Activated CD4-positive, alpha-beta memory T cell treated with anti-CD3 and anti-CD28 coated beads for 36 hours (primary cell): Measurements from ENCODE around the gene PDE4D. TPM values are rescaled to one million over a fixed set of nuclear protein-coding genes. Genes with fewer than 3 reads are reported as not detected.

Source experiments
- CTCF ChIA-PET: fragments of 350-600 bp; sonication (Branson Sonifier 250); formaldehyde crosslinking; loops from one replicate; lab custom pipeline; 2021; ENCODE audit warnings: antibody characterized with exemption, inconsistent platforms; lab: Charles Lee
- POLR2A ChIA-PET: fragments of 350-600 bp; sonication (Branson Sonifier 250); formaldehyde crosslinking; loops from one replicate; lab custom pipeline; 2021; ENCODE audit warnings: antibody characterized with exemption; lab: Charles Lee
- DNase-seq: peaks from one replicate; pipeline ENCODE4 v3.0.0-alpha.2; 2020
- H3K27ac Mint-ChIP-seq: one replicate; pipeline ENCODE4 v1.8.0; 2021; ENCODE audit warnings: mixed read lengths
- H3K27me3 Mint-ChIP-seq: one replicate; pipeline ENCODE4 v1.8.0; 2021; ENCODE audit warnings: mixed read lengths
- H3K36me3 Mint-ChIP-seq: one replicate; pipeline ENCODE4 v1.8.0; 2021; ENCODE audit warnings: mixed read lengths
- H3K4me1 Mint-ChIP-seq: one replicate; pipeline ENCODE4 v1.8.0; 2021; ENCODE audit warnings: low read depth, mixed read lengths
- H3K4me3 Mint-ChIP-seq: one replicate; pipeline ENCODE4 v1.8.0; 2021; ENCODE audit warnings: mild to moderate bottlenecking, mixed read lengths
- H3K9me3 Mint-ChIP-seq: one replicate; pipeline ENCODE4 v1.8.0; 2021; ENCODE audit warnings: mixed read lengths
- intact Hi-C: fragments of 100-400 bp; cut with micrococcal nuclease; formaldehyde crosslinking; loops from one replicate; pipeline ENCODE4 v1.15.1; 2023
- total RNA-seq, 2 experiments: library from RNA; stranded (reverse); gene quantifications; one replicate each; pipeline ENCODE4 v1.2.3, GENCODE V29; 2021

PDE4D gene
- total RNA-seq, 2 experiments from 2014 or later, result 49.3 to 50.8 TPM

DNA sequence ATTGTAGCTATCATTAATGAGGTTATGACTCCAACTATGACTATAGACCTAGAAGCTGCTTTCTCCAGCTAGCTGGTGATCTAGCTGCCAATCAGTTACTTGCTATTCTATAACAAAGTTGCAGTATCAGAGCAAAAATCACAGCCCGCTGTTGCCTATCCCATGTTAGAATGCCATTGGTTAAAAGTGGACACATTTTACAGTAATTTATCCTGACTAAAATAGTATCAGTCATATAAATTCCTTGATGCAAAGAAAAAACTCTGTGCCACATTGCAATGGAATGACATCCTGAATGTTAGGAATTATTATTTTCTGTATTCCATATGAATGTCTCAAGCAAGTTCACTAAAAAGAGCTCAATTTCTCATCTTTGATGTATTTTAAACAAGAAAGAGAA is 626.5 kb downstream of the PDE4D start:
- POLR2A ChIA-PET, result no interaction called here
- Mint-ChIP-seq H3K9me3 (no peaks in the 10 kb centered on the region), H3K4me3 (no peak overlapping the region), H3K27ac (no peak overlapping the region), H3K27me3 (peaks cover 5% of the 10 kb centered on the region), H3K36me3 (no peaks in the 10 kb centered on the region), H3K4me1 (no peaks in the 10 kb centered on the region)
- intact Hi-C loops, result no loop called here
- CTCF ChIA-PET, result interaction anchor here (1.2 kb wide), 1 partner anchor 44 kb away, joined by 3 read pairs; no protein-coding TSS in a partner anchor
- DNase-seq, result no peak

DNA sequence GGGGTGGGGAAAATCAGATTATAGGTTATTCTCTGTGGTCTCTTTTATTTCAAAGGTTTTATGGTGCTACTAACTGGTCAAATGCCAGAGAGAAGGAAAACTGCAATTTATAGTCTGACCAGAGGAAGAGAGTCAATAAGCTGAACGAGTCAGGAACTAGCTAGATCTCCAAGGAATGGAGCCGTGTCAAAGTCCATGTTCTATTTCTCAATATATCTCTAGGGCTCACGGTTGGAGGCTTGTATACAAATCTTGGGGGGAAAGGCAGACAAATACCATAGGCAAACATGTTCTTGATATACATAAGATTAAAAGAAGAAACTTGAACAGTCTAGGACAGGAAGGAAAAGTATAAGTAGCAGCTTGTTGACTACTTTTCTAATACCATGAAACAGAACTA is 627.1 kb downstream of the PDE4D start:
- Mint-ChIP-seq H3K27me3 (peaks cover 5% of the 10 kb centered on the region), H3K36me3 (no peaks in the 10 kb centered on the region), H3K9me3 (no peaks in the 10 kb centered on the region), H3K4me3 (no peak overlapping the region), H3K27ac (no peak overlapping the region), H3K4me1 (no peaks in the 10 kb centered on the region)
- ChIA-PET POLR2A (no interaction called here), CTCF (interaction anchor here (1.0 to 1.2 kb wide), 2 partner anchors 31 to 43 kb away, joined by 3 read pairs; no protein-coding TSS in a partner anchor)
- no peak for DNase-seq
- intact Hi-C loops, result no loop called here

DNA sequence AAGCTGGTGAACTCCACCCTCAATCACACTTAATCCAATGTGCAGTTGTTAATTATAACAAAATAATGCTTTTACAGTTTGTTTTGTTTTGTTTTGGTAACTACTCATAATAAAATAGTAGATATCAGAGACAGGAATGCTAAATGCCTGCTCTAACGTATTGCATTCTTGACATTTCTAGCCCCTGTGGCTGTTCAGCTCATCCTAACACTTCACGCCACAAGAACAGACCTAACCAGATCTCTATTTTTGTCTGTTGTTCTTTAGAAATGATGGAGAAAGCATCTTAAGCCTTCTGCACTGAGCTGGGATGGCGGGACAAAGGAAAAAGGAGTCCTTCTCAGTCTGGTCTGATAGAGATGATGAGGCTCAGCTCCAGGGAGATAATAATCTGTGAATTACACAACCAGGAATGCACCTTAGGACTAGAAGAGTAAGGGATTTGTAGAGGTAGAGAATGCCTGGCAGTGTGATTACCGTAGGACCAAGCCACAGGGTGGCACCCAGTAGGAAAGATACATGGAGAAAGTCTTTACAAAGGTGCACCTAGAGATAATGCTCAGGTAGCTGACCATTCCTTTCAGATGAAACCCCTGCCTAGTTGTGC is 628.8 kb downstream of the PDE4D start:
- Mint-ChIP-seq H3K9me3 (no peaks in the 10 kb centered on the region), H3K36me3 (no peaks in the 10 kb centered on the region), H3K4me3 (no peak overlapping the region), H3K4me1 (no peaks in the 10 kb centered on the region), H3K27me3 (peaks cover 5% of the 10 kb centered on the region), H3K27ac (no peak overlapping the region)
- ChIA-PET POLR2A (no interaction called here), CTCF (interaction anchor here (1.0 to 1.1 kb wide), 2 partner anchors 76 to 116 kb away, joined by 3 to 5 read pairs; no protein-coding TSS in a partner anchor)
- intact Hi-C loops, result no loop called here
- DNase-seq, result no peak

DNA sequence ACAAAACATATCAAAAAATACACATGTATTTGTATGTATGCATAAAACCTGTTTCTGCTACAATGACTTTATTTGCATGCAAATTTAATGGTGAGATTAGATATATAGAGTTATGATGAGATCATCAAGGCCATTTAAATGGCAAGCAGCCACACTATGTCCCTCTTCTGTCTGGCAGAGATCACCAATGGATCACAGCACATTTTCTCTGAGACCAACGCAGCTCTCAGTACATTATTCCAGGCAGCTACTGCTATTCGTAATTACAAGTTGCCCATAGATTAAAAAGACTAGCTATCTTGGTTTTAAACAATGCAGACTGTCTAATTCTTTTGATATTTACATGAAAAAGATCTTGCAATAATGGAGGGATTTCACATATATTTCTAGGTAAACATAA is 629.5 kb downstream of the PDE4D start:
- Mint-ChIP-seq H3K27me3 (peaks cover 8% of the 10 kb centered on the region), H3K9me3 (no peaks in the 10 kb centered on the region), H3K4me3 (no peak overlapping the region), H3K27ac (no peak overlapping the region), H3K4me1 (no peaks in the 10 kb centered on the region), H3K36me3 (no peaks in the 10 kb centered on the region)
- CTCF ChIA-PET, result no interaction called here
- POLR2A ChIA-PET, result no interaction called here
- intact Hi-C loops, result no loop called here
- DNase-seq, result no peak

DNA sequence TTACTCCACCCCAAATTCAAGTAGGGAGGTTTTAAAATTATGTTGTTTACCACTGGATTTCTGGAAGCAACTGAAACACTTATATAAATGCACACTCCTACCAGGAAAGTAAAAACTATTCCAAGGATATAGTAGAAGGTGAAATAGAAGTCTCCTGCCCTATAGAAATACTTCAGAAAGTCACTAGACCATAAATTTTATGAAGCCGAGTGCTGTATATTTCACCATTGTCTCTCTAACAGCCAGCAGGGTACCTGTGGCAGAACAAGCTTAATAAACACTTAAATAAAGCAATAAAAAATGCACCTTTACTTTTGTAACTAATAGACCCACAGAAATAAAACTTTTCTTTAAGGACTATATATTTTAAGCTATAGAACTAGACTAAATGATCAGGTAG is 631.6 kb downstream of the PDE4D start:
- no peak for DNase-seq
- intact Hi-C loops, result no loop called here
- Mint-ChIP-seq H3K27me3 (peaks cover 8% of the 10 kb centered on the region), H3K36me3 (no peaks in the 10 kb centered on the region), H3K9me3 (no peaks in the 10 kb centered on the region), H3K27ac (no peak overlapping the region), H3K4me1 (no peaks in the 10 kb centered on the region), H3K4me3 (no peak overlapping the region)
- ChIA-PET POLR2A (no interaction called here), CTCF (interaction anchor here (0.7 kb wide), 1 partner anchor 74 kb away, joined by 4 read pairs; no protein-coding TSS in a partner anchor)

DNA sequence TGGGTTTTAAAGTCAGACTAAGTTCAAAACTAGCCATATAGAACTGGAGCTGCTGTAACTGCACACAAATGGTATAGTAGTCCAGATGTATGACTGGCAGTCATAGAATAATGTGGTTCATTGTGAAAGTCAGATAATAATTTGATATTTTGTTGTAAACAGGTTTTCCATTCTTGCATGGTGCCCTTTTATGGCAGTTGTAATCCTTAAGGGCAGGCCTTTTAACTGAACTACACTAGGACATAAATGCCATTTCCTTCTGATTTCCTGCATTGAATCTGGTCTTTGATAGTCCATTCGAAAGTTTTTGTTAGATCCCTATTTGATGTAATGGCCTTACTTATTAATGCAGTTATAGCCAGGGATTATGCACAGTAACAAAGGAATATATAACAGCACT is 632.6 kb downstream of the PDE4D start:
- no peak overlapping the region for H3K27ac Mint-ChIP-seq

DNA sequence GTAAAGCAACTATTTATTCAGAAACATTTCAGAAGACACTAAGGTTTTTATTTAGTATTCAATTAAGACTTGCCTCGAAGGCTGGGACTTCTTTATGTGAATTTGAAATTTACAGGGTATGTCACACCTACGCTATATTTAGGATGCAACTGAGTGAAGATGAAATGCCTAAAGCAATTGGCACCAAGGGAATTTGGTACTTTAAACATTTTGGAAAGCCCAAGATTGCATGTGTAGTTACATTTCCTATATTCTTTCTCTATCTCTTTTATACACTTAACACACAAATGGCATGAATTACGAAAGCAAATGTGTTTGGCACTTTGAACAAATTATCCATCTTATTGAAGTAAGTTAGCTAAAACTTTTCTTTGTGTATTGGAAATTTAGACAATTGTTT is 633.3 kb downstream of the PDE4D start:
- DNase-seq, result no peak
- Mint-ChIP-seq H3K4me1 (no peaks in the 10 kb centered on the region), H3K27me3 (peaks cover 8% of the 10 kb centered on the region), H3K4me3 (no peak overlapping the region), H3K9me3 (no peaks in the 10 kb centered on the region), H3K36me3 (no peaks in the 10 kb centered on the region), H3K27ac (no peak overlapping the region)
- CTCF ChIA-PET, result no interaction called here
- POLR2A ChIA-PET, result interaction anchor here (0.7 kb wide), 1 partner anchor 98 kb away, joined by 3 read pairs; no protein-coding TSS in a partner anchor
- intact Hi-C loops, result no loop called here

More for the DNA sequence above, 632.6 kb downstream of the PDE4D start:
- no peak for DNase-seq
- Mint-ChIP-seq H3K4me3 (no peak overlapping the region), H3K27me3 (peaks cover 8% of the 10 kb centered on the region), H3K4me1 (no peaks in the 10 kb centered on the region), H3K9me3 (no peaks in the 10 kb centered on the region), H3K36me3 (no peaks in the 10 kb centered on the region)
- intact Hi-C loops, result no loop called here
- POLR2A ChIA-PET, result interaction anchor here (0.7 kb wide), 1 partner anchor 97 kb away, joined by 3 read pairs; no protein-coding TSS in a partner anchor
- CTCF ChIA-PET, result no interaction called here

DNA sequence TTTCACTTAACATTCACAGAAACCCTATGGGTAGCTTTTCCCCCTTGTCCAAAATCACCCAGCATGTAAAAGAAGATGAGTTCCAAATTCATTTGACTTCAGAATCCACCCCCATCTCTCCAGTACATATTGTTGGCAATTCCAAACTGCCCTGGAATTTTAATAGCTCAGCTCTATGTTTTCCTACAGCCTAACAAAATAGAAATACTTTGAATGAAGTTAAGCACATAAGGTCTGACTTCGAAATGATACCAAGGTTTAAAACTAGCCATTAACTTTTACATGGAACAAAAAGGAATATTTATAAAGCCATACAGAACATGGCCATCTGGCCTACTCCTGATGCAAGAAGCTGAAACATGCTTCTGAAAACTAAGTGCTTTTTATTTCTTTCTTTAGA is 634.3 kb downstream of the PDE4D start:
- no peaks in the 10 kb centered on the region for H3K4me1 Mint-ChIP-seq
- no peak overlapping the region for H3K27ac Mint-ChIP-seq
- DNase-seq, result no peak
- no peaks in the 10 kb centered on the region for H3K9me3 Mint-ChIP-seq
- no peak overlapping the region for H3K4me3 Mint-ChIP-seq
- no peaks in the 10 kb centered on the region for H3K36me3 Mint-ChIP-seq
- peaks cover 8% of the 10 kb centered on the region for H3K27me3 Mint-ChIP-seq
- ChIA-PET POLR2A (no interaction called here), CTCF (no interaction called here)
- intact Hi-C loops, result no loop called here

DNA sequence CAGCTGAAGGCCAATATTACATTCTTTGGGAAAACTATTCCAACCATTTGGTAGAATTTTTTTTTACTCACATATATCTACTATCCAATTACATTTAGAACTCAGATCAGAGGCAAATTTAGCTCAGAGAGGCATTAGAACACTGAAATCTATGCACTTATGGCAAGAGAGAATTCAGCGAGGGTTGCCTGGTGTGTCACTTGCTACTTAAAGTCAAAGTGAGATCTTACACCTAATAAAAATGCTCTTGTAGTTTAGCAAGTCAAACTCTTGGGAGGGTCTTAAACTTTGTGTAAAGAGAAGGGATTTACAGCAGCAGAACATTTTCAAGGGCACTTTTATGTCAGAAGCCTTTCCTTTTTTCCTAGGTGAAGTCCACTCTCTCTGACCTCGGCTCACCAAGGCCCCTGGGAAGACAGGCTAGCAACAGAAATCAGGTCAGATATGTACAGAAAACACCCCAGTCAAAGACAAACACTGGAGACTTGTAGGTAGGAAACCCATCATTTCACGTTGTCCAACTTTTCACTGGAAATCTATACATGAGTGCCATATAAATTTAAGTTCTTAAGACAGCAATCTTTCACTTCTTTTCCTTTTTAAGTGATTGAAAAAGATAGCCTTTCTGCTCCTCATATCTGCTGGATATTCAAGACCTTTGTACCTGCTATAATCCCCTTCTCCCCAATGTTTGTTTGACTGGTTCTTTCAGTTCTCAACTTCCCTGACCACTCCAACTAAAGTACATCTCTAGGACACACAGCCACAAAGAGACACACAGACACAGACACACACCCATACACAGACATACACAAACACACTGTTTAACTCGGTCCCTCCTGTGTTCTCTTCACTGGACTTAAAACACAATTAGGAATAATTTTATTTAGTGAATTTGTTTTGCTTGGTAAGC is 635.8 kb downstream of the PDE4D start:
- no peak overlapping the region for H3K4me3 Mint-ChIP-seq
- H3K9me3 Mint-ChIP-seq, result no peaks in the 10 kb centered on the region
- ChIA-PET CTCF (no interaction called here), POLR2A (no interaction called here)
- DNase-seq, result no peak
- no peaks in the 10 kb centered on the region for H3K36me3 Mint-ChIP-seq
- H3K27ac Mint-ChIP-seq, result no peak overlapping the region
- intact Hi-C loops, result no loop called here
- H3K4me1 Mint-ChIP-seq, result no peaks in the 10 kb centered on the region
- H3K27me3 Mint-ChIP-seq, result peaks cover 9% of the 10 kb centered on the region

DNA sequence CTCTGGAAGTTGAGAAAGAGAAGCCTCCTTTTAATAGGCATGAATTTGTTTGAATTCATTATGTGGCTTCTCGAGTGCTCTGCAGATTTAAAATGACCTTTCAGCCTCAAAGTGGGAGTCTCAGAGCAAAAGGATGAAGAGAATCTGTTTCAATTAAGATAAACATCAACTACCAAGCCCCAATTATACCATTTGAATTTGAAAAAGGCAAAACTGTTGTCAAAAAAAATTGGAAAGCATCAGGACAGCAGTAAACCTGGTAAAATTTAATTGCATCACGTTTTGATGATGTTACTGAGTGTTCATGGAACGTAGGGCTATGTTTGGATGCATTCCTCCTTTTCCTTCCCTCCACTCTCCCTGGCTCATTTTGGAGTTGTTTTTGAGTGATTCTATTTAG is 637.2 kb downstream of the PDE4D start:
- no peak overlapping the region for H3K27ac Mint-ChIP-seq
- H3K9me3 Mint-ChIP-seq, result no peaks in the 10 kb centered on the region
- ChIA-PET POLR2A (no interaction called here), CTCF (no interaction called here)
- no peak overlapping the region for H3K4me3 Mint-ChIP-seq
- DNase-seq, result no peak
- H3K4me1 Mint-ChIP-seq, result no peaks in the 10 kb centered on the region
- peaks cover 12% of the 10 kb centered on the region for H3K27me3 Mint-ChIP-seq
- intact Hi-C loops, result no loop called here
- H3K36me3 Mint-ChIP-seq, result no peaks in the 10 kb centered on the region

DNA sequence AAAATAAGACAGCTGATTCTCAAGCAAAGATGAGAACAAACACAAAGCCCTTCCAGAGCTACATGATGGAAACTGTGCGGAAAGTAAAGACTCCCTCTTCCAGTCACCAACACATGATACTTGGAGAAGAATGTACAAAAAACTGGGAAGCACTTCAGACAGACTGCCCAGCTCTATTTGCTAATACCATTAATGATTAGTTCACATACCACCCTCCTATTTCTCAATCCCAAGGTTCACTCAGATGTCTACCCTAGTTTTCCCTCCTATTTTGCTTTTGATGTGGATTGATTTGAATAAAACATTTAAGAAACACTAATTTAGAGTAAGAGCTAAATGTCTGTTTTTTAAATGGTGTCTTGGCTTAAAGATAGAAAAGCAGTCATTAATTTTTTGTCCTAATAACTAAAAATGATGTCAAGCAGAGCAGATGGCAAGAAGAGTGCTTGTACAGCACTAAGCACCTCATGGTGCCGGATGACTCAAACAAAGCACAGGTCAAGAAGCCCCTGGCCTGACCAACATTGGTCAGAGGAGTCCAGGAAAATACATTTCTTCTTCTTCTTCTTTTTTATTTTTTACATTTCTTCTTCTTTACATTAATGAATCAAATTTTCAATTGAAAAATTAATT is 639.4 kb downstream of the PDE4D start:
- Mint-ChIP-seq H3K27me3 (peaks cover 19% of the 10 kb centered on the region), H3K9me3 (peaks cover 3% of the 10 kb centered on the region), H3K4me1 (no peaks in the 10 kb centered on the region), H3K4me3 (no peak overlapping the region), H3K36me3 (no peaks in the 10 kb centered on the region), H3K27ac (no peak overlapping the region)
- CTCF ChIA-PET, result no interaction called here
- POLR2A ChIA-PET, result no interaction called here
- DNase-seq, result no peak
- intact Hi-C loops, result no loop called here

DNA sequence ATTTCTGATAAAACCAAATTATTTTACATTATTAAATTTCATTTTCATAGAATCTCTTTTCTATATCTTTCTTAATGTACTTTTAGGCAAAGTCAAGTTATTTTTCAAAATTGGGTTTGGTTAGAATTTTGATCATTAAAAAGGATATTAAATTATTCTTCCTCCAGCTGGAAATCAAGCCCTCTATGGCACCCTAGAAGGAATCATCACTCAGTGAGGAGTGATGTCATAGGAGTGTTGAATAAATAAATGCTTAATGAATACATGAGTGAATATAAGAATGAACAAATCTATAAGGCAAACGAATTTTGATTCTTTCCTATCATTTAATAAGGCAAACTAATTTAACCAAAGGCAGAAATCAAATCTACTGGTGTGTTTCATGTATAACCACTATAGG is 639.9 kb downstream of the PDE4D start:
- no peak for DNase-seq
- Mint-ChIP-seq H3K36me3 (no peaks in the 10 kb centered on the region), H3K9me3 (peaks cover 3% of the 10 kb centered on the region), H3K27ac (no peak overlapping the region), H3K4me1 (no peaks in the 10 kb centered on the region), H3K27me3 (peaks cover 19% of the 10 kb centered on the region), H3K4me3 (no peak overlapping the region)
- ChIA-PET CTCF (no interaction called here), POLR2A (no interaction called here)
- intact Hi-C loops, result no loop called here
